ENCODE data around the gene IL17RB.

The IL17RB gene

DNA sequence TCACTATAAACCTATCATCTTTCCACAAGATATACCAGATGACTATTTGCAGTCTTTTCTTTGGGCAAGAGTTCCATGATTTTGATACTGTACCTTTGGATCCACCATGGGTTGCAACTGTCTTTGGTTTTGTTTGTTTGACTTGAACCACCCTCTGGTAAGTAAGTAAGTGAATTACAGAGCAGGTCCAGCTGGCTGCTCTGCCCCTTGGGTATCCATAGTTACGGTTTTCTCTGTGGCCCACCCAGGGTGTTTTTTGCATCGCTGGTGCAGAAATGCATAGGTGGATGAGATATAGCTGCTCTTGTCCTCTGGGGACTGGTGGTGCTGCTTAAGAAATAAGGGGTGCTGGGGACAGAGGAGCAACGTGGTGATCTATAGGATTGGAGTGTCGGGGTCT is 33.9 kb upstream of the IL17RB start:
- DNase-seq (ENCODE audit: low read depth), result no peak

DNA sequence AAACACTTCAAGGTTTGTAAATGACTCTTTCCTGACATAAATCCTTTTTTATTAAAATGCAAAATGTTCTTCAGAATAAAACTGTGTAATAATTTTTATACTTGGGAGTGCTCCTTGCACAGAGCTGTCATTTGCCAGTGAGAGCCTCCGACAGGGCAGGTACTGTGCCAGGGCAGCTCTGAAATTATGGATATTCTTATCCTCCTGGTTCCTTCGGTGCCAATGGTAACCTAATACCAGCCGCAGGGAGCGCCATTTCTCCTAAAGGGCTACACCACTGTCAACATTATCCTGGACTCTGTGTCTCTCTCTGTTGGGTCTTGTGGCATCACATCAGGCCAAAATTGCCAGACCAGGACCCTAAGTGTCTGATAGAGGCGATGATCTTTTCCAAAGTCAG is 33.1 kb upstream of the IL17RB start:
- DNase-seq (ENCODE audit: low read depth), result no peak

GRCh38 chr3:53813876-53814275 is 32.5 kb upstream of the IL17RB start:
- no peak for DNase-seq (ENCODE audit: low read depth)

DNA sequence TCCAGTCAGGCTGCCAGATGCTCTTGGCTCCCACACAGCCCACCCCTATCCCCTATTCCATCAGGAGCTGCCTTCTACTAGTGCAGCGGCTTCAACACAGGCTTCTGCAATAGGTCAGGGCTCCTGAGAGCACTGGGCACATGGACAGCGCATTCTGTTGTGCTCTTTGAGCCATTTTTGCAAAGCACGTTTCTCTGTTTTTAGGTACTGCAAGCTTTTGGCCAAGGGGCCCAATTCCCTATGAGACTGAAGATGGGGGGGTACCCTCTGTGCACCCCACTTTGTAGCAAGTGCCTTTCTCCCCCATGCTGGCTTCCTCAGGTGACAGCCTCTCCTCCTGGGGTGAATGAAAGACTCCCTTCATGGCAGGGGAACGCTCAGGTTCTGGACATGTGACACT is 31.3 kb upstream of the IL17RB start:
- no peak for DNase-seq (ENCODE audit: low read depth)

GRCh38 chr3:53815651-53816050 is 30.7 kb upstream of the IL17RB start:
- DNase-seq (ENCODE audit: low read depth), result no peak

DNA sequence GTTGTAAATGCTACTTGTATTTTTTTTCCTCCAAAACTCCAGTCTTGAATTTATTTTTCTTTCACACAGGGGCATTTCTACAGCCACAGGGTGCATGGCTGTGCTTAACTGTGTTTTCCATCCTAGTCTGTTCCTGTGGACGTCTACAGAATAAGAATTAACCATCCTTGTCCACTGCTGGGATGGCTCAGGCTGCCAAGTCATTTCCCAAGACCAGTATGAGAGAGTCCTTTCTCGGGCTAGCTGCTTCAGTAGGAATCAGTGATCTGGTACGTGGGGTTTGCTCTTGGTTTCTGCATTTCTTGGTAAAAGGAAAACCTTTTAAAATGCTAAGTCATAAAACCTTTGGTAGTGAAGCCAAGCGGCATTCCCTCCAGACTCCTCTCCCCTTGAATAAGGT is 29.9 kb upstream of the IL17RB start:
- no peak for DNase-seq (ENCODE audit: low read depth)

DNA sequence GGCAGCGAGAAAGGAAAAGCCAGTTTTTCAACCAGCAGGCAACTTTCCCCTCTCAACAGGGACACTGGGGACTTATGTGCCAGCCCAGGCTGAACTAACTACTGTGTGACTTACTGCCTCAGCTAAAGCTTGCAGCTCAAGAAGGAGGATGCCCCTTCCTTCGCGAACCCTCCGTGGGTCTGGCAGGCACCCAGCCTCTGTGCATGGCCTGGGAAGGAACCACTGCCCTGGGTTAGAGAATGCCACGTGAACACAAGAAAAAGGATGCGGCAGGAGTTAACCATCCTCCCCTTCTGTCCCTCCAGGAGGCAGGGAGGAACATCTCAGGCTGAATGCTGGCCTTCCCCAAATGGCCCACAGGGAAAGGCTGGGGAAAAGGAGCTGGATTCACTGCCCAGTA is 29.2 kb upstream of the IL17RB start:
- no peak for DNase-seq (ENCODE audit: low read depth)

DNA sequence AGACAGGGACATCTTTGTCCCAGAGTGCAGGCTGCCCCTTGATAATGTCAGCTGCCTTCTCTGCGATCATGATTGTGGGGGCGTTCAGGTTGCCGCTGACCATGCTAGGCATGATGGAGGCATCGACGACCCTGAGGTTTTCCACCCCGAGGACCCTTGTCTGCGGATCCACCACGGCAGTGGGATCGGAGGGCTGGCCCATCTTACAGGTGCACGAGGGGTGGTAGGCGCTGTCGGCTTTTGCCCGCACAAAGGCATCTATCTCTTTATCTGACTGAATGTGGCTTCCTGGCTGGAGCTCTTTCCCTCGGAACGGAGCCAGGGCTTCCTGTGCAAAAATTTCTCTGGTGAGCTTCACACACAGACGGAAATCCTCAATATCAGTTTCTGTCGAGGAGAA is 28.6 kb upstream of the IL17RB start:
- no peak for DNase-seq (ENCODE audit: low read depth)

DNA sequence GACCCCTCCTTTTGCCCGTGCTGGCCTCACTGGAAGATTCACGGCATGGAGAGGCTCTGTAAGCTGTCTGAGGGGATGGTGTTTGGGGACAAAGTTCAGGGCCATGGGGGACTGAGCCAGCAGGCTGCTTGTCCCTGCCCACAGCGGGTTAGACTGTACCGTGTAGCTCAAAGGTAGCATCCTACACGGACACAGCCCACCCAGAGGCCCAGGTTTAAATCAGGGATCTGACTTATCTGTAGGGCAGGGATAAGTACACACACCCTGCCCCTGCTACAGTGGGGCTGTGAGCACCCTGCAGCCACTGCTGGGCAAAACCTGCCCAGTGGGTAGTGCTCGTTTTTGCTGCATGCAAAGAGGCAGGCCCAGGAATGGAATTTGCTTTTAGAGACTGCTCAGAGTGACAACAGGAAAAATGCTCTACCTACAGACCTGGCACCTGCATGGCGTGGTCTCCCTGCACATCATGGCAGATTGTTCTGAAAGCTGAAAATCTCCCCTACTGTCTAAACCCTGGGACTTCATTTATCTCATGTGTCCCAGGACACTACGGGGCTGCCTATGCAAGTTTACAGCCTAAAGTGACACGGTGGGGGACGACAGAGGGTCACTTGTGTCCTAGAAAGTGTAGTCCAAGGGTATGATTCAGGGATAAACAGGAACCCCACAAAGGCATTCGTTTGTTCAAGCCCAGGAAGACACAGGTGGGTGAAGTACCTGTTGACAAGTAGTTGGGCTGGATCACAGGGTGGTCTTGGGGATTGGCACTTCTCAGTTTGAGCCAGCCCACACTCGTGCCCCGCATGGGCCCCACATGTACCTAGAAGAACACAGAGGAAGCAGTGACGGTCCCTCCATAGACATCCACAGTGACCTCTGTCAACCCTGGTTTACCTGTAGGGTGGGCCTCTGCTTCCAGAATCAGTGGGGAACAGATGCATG is 27.9 kb upstream of the IL17RB start:
- no peak for DNase-seq (ENCODE audit: low read depth)

- no peak for DNase-seq (ENCODE audit: low read depth)
These were observed 27.1 kb upstream of the IL17RB start for GRCh38 chr3:53819163-53819868.

GRCh38 chr3:53820084-53820483 is 26.3 kb upstream of the IL17RB start:
- no peak for DNase-seq (ENCODE audit: low read depth)

GRCh38 chr3:53820756-53821580 is 25.4 kb upstream of the IL17RB start:
- no peak for DNase-seq (ENCODE audit: low read depth)

DNA sequence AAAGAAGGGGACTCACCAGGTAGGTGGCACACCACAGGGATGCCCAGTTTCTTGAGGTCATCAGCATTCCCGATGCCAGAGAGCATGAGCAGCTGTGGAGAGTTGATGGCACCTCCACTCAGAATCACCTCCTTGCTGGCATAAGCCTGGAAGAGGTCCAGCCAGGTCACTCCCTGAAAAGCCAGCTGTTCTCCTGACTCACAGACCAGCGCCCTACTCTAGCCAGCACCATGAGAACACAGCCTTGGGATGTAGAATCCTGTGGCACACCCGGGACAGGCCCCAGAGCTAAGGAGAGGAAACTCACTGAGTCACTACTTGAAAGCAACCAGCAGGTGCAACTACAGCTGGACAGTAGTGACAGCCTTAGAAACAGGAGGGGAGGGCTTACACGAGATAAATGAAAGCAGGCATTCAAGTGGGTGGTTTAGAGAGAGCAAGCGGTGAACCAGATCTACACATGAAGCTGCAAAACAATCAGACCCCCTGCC is 24.7 kb upstream of the IL17RB start:
- no peak for DNase-seq (ENCODE audit: low read depth)

DNA sequence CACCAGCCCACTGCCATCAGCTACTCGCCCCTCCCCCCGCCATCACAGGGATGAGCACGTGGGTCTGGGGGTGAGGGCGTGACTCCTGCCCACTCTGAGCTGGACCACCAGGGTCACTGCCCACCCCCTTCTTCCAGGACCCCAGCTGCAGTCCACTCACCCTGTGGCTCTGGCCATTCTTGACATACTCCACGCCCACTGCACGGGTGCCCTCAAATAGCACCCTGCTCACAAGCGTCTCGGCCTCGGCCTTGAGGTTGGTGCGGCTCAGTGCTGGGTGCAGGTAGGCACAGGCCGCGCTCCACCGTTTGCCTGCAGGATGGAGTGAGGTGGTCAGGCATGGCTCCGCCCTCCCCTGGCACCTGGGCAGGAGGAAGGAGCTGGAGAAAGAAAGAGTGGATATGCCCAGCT is 24.0 kb upstream of the IL17RB start:
- DNase-seq (ENCODE audit: low read depth), result no peak

DNA sequence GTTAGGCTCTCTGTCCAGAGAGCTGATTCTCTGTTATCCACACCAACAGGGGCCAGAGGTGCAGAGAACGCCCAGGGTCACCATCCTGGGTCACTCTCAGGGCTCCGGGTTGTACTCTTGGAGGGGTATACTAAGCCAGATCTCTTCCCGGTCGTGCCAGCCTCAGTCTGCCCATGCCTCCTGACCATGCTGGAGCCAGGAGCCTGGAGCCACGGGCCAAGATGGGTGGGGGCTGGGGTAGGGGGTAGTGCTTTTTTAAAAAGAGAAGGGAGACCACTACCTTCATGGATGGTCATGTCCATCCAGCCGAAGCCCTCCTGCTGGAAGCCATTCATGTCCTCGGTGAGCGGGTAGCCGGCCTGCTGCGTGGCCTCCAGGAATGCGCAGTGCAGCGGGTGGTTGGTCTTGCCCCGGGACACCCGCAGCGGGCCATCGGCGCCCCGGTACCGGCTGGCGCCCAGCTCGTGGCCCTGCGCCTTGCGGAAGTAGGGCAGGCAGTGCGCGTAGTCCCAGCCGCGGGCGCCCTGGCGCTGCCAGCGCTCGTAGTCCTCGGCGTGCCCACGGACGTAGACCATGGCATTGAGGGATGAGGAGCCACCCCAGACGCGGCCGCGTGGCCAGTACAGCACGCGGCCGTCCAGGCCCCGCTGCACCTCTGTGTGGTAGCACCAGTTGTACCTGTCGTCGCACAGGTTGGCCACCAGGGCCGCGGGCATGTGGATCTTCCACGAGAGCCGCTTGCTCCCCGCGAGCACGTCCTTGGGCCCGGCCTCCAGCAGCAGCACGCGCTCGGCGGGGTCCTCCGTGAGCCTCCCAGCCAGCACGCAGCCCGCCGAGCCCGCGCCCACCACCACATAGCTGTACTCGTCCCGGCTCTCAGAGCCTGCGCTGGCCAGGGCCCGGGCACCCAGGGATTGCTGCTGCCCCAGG is 23.1 kb upstream of the IL17RB start:
- DNase-seq (ENCODE audit: low read depth), result no peak

- DNase-seq (ENCODE audit: low read depth), result no peak
These were observed 22.3 kb upstream of the IL17RB start for GRCh38 chr3:53823956-53824657.

- DNase-seq (ENCODE audit: low read depth), result no peak
These were observed 21.6 kb upstream of the IL17RB start for GRCh38 chr3:53824795-53825194.

DNA sequence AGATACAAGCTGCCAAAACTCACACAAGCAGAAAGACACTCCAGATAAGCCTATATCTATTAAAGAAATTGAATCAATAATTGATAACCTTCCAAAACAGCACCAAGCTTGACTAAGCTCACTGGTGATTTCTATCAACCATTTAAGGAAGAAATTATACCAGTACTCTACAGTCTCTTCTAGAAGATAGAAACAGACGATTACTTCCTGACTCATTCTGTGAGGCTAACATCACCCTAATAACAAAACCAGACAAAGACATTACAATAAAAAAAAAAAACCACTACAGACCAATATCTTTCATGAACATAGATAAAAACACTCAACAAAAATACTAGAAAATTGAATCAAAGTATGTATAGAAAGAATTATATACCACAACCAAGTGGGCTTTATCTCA is 20.3 kb upstream of the IL17RB start:
- no peak for DNase-seq (ENCODE audit: low read depth)

DNA sequence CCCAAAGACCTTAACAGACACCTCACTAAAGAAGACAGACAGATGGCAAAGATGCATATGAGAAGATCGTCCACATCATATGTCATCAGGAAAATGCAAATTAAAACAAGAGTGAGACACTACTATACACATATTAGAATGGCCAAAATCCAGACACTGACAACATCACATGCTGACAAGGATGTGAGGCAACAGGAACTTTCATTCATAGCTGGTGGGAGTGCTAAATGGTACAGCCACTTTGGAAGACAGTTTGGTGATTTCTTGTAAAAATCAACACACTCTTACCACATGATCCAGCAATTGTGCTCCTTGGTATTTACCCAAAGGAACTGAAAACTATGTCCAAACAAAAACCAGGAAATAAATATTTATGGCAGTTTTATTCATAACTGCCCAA is 17.8 kb upstream of the IL17RB start:
- no peak for DNase-seq (ENCODE audit: low read depth)

DNA sequence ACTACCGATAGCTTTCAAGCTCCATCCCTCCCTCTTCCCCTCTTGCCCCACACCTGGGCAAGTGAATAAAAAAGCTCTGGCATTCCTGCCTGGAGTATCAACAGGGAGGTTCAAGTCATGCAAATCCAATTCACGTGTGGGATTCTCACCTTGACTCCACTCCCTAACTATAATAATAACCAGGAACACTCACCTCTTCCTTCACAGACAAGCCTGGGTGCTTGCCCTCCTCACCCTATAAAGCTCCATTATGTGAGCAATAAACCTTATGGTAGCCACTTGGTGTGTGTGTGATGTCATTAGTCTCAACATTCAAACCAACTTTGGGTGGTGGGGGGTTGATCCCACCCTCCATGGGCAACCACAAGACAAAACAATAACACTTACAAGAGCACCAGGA is 16.8 kb upstream of the IL17RB start:
- no peak for DNase-seq (ENCODE audit: low read depth)

DNA sequence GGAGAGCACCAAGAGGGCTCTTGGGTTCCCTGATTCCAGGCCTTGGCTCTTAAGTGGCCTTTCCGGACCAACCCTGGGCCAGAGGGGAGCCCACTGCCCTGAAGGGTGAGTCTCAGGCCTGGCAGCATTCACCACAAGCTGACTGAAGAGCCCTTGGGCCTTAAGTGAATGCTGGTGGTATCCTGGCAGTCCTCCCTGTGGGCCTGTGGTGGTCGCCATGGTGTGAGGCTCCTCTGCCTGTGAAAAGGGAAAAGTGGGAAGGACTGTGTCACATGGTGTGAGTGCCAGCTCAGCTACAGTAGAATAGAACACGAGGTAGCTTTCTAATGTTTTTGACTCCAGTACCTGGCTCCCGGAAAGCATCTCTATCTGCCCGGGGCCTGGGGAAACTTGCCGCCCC is 15.4 kb upstream of the IL17RB start:
- DNase-seq (ENCODE audit: low read depth), result no peak

Measured in activated gamma-delta T cell treated with anti-CD3 and anti-CD28 coated beads, Interleukin-2, amount 50 U/mL, for 16 hours (primary cell).